Heart left ventricle (tissue), 13 donors: ENCODE data around the gene U2SURP.

ENCODE experiments used
- CTCF ChIP-seq, 12 donors: fragments of 200-600 bp; sonication (generic) in 4 of 12; IDR thresholded peaks; one replicate each; pipeline versions ENCODE4 v1.5.0 to v1.8.0; 2018 to 2022; ENCODE audit warnings: antibody characterized with exemption in 12 of 12, mild to moderate bottlenecking in 5 of 12
- POLR2A ChIP-seq, 2 donors: fragments of 450-650 bp; IDR thresholded peaks; one replicate each; pipeline ENCODE4 v1.6.1; 2017; ENCODE audit warnings: antibody characterized with exemption in 2 of 2, mild to moderate bottlenecking in 2 of 2, moderate library complexity in 2 of 2
- donor health status: ischemic (EF 13 %, LVEDD 7.1; RV severe dilation, severe dysfunction).
- donor health status: DM: no; HTN: yes; CAD: no.
- donor health status: DM: no; HTN: no; CAD: no.
- donor health status: ischemic (EF 25% LVEDD 6.9; RV normal size, moderate dysfunction).
- donor health status: ischemic (EF 25% LVEDD 5.7; RV mildly dilated, moderate dysfunction).
- donor health status: ischemic (EF 35%, LVEDD 5.7; RV mildly dilated, moderate dysfunction).
- donor health status: nonischemic (EF 11% LVEDD 7.7; RV severe dilation, severe dysfunction).
- donor health status: DM: yes; HTN: yes; CAD: no.
- donor health status: PGD.
- donor health status: ischemic (EF 29% LVEDD 5.4; RV normal size, mild dysfunction).
- donor health status: nonischemic (EF 23%, LVEDD 6.1; RV moderate dilation, normal function).

- TF ChIP-seq CTCF (IDR thresholded peaks at IDR 0.05) (no peak), POLR2A (IDR thresholded peaks at IDR 0.05) (no peak)
These were observed 10.3 kb downstream of the U2SURP start for GRCh38 chr3:143011705-143012104.
